ENCODE data around the gene FBXL4. TPM values are rescaled to one million over a fixed set of nuclear protein-coding genes. Genes with fewer than 3 reads are reported as not detected.

The FBXL4 gene
- total RNA-seq, 4 donors from 2014 or later = 16.4 to 35.0 (median 22.4) TPM

DNA sequence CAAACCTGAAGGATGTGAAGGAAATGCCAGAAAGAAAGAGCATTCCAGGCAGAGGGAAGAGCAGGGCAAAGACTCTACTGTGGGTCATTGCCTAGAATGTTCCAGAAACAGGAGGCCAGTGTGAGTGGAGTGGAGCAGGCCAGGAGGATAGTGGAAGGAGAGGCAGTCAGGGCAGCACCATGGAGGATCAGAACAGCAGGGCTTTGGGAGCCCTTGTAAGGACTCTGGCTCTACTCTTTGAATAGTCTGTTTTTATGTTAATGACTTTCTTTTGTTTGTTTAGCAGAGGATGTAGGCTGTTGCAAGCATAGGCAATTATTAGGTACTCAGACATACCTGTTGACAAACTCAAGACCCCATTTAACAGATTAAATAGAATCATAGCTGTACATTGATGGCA lies 23.6 kb upstream of the FBXL4 start:
- H3K4me1 ChIP-seq = peaks cover under 1 to 7% of the 10 kb centered on the region in 2 donors
- intact Hi-C loops (cut with DNase I; ENCODE audit: low total_unique reads) (no loop called here), in situ Hi-C loops (cut with MboI; ENCODE audit: low sequenced_read_pairs in 4 of 4) (no loop called here)
- DNase-seq (no peak), ATAC-seq (no peak)
- TF ChIP-seq POLR2A (IDR thresholded peaks at IDR 0.05) = no peak
- TF ChIP-seq, protein P1, sequence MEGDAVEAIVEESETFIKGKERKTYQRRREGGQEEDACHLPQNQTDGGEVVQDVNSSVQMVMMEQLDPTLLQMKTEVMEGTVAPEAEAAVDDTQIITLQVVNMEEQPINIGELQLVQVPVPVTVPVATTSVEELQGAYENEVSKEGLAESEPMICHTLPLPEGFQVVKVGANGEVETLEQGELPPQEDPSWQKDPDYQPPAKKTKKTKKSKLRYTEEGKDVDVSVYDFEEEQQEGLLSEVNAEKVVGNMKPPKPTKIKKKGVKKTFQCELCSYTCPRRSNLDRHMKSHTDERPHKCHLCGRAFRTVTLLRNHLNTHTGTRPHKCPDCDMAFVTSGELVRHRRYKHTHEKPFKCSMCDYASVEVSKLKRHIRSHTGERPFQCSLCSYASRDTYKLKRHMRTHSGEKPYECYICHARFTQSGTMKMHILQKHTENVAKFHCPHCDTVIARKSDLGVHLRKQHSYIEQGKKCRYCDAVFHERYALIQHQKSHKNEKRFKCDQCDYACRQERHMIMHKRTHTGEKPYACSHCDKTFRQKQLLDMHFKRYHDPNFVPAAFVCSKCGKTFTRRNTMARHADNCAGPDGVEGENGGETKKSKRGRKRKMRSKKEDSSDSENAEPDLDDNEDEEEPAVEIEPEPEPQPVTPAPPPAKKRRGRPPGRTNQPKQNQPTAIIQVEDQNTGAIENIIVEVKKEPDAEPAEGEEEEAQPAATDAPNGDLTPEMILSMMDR (IDR thresholded peaks at IDR 0.05 in 4 of 5, conservative IDR thresholded peaks at IDR 0.05 in 1 of 5) = no peak
- H3K27me3 ChIP-seq = no peaks in the 10 kb centered on the region
- no peaks in the 10 kb centered on the region for H3K9me3 ChIP-seq
- H3K4me3 ChIP-seq = no peak overlapping the region
- no peak overlapping the region for H3K27ac ChIP-seq
- no peaks in the 10 kb centered on the region for H3K36me3 ChIP-seq

DNA sequence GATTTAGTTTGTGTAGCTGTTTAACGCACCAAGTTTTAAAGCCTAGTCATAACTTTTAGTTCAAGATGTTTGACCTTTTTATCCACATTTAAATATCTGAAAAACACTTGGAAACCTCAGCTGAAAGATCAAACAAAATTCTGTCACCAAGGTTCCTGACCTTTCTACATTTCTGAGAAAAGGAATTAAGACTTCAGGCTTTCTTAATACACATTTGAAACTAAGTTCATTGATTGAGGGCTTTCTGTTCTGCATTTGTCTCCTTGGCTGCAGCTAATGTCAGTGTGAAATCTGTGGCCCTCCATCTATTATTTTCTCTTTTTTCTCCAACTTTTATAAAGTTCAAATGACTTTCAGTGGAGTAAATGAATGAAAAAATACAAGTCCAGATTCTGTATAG lies 22.7 kb upstream of the FBXL4 start:
- H3K4me1 ChIP-seq = peaks cover 0 to 7% of the 10 kb centered on the region in 2 donors
- no peak overlapping the region for H3K4me3 ChIP-seq
- no peaks in the 10 kb centered on the region for H3K9me3 ChIP-seq
- no peaks in the 10 kb centered on the region for H3K36me3 ChIP-seq
- no peak for DNase-seq
- in situ Hi-C loops (cut with MboI; ENCODE audit: low sequenced_read_pairs in 4 of 4) (no loop called here), intact Hi-C loops (cut with DNase I; ENCODE audit: low total_unique reads) (no loop called here)
- H3K27ac ChIP-seq = no peak overlapping the region
- no peak for ATAC-seq
- H3K27me3 ChIP-seq = no peaks in the 10 kb centered on the region
- TF ChIP-seq, protein P1 (IDR thresholded peaks at IDR 0.05 in 4 of 5, conservative IDR thresholded peaks at IDR 0.05 in 1 of 5) = no peak
- TF ChIP-seq POLR2A (IDR thresholded peaks at IDR 0.05) = no peak

DNA sequence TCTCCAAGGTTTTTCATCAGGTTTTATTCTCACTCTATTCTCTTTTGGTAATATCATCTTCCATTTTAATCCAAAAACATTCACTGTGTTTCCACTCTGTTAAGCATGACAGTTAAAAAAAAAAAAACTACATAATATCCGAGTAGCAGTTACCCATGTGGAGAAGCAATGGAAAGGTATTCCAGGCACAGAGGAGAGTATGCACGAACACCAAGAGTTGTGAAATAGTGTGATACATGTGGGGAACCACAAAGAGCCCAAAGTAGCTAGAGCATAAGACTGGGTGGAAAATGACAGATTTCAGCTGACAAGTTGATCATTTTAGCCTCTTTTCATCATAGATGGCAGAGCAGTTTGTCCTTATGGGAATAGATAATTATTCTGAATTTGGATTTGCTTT lies 19.9 kb upstream of the FBXL4 start:
- Histone ChIP-seq H3K4me1 (no peaks in the 10 kb centered on the region), H3K9me3 (no peaks in the 10 kb centered on the region), H3K27me3 (no peaks in the 10 kb centered on the region), H3K27ac (no peak overlapping the region), H3K4me3 (no peak overlapping the region), H3K36me3 (no peaks in the 10 kb centered on the region)
- DNase-seq (no peak), ATAC-seq (no peak)
- no peak for TF ChIP-seq POLR2A (IDR thresholded peaks at IDR 0.05)
- in situ Hi-C loops (cut with MboI; ENCODE audit: low sequenced_read_pairs in 4 of 4) (no loop called here), intact Hi-C loops (cut with DNase I; ENCODE audit: low total_unique reads) (no loop called here)

DNA sequence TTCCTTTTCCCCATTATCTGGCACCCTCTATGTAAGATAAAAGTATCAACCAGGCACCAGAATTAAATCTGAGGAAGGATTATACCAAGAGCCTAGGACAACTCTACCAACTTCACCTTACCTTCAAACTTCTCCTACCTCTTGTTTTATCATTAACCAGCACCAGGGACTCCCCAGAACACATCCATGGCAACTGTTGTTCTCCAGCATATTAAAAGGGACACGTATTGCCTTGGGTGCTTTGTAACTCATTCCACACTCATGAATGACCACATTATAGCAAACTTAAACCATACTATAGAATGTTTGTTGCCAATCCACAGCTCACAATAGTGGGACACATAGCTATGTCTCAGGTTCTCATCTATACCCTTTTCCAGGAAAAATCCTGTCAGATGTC lies 11.9 kb upstream of the FBXL4 start:
- intact Hi-C loops (cut with DNase I; ENCODE audit: low total_unique reads) (no loop called here), in situ Hi-C loops (cut with MboI; ENCODE audit: low sequenced_read_pairs in 4 of 4) (no loop called here)
- H3K27me3 ChIP-seq = no peaks in the 10 kb centered on the region
- no peak overlapping the region for H3K4me3 ChIP-seq
- no peaks in the 10 kb centered on the region for H3K4me1 ChIP-seq
- ATAC-seq (no peak), DNase-seq (no peak)
- H3K27ac ChIP-seq = no peak overlapping the region
- TF ChIP-seq, protein P1 (IDR thresholded peaks at IDR 0.05 in 4 of 5, conservative IDR thresholded peaks at IDR 0.05 in 1 of 5) = no peak
- no peak for TF ChIP-seq POLR2A (IDR thresholded peaks at IDR 0.05)
- H3K9me3 ChIP-seq = no peaks in the 10 kb centered on the region
- no peaks in the 10 kb centered on the region for H3K36me3 ChIP-seq

DNA sequence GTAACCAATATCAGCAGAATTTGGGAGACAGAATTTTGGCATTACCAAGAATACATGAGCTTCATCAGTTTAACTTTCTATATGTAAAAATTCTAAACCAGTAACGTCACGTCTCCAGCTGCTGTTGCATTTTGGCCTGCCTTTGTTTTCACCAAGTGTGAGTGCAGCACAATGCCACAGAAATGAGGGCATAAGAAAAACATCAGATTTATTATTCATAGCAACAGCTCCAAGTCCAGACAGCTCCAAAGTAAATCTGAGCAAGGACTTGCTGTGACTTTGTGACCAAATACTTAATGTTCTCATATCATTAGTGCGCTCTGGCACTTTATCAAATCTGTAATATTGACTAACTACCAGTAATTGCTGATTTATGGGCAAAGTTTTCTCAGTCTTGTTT lies 11.0 kb upstream of the FBXL4 start:
- H3K4me3 ChIP-seq = no peak overlapping the region
- H3K4me1 ChIP-seq = no peaks in the 10 kb centered on the region
- H3K36me3 ChIP-seq = no peaks in the 10 kb centered on the region

More for the DNA sequence above, 11.0 kb upstream of the FBXL4 start:
- in situ Hi-C loops (cut with MboI; ENCODE audit: low sequenced_read_pairs in 4 of 4) = no loop called here
- Histone ChIP-seq H3K27me3 (no peaks in the 10 kb centered on the region), H3K9me3 (no peaks in the 10 kb centered on the region), H3K27ac (no peak overlapping the region)
- DNase-seq = no peak
- ATAC-seq = no peak
- TF ChIP-seq, protein P1 (IDR thresholded peaks at IDR 0.05 in 4 of 5, conservative IDR thresholded peaks at IDR 0.05 in 1 of 5) = no peak
- TF ChIP-seq POLR2A (IDR thresholded peaks at IDR 0.05) = no peak
- intact Hi-C loops (cut with DNase I; ENCODE audit: low total_unique reads) = no loop called here

Data from gastrocnemius medialis (tissue), 4 donors.